ENCODE data around the gene IFIT2. TPM values are rescaled to one million over a fixed set of nuclear protein-coding genes. Genes with fewer than 3 reads are reported as not detected.
"Not testable (repeated sequence)": the region's sequence is repeated elsewhere in the genome, so short reads cannot be mapped to it uniquely, and the experiment has no call there.

IFIT2 gene
- total and polyA plus RNA-seq, 4 donors, result 9.1 to 16.3 (median 12.4) TPM

DNA sequence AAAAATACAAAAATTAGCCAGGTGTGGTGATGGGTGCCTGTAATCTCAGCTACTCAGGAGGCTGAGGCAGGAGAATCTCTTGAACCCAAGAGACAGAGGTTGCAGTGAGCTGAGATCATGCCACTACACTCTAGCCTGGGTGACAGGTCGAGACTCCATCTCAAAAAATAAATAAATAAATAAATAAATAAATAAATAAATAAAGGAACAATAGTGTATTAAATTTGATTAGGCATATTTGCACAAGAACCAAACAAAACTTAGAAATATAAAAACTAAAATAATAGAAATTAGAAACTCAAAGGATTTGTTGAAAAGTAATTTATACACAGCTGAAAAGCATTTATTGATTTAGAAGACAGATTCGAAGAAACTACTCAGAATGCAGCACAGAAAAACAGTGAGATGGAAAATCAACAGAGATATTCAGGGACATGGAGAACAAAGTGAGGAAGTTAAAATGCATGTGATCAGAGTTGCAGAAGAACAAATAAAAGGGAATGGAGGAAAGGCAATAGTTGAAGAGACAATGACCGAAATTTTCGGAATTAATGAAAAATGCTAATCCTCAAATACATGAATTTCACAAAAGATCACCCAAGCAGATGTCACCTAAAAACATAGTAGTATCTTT lies 43.6 kb downstream of the IFIT2 start:
- H3K36me3 ChIP-seq (ENCODE audit: control insufficient read depth, insufficient read depth, low read length), result no peaks in the 10 kb centered on the region
- DNase-seq (ENCODE audit: low read depth in 4 of 6, low spot score in 6 of 6), result no peak
- H3K4me1 ChIP-seq (ENCODE audit: control insufficient read depth, insufficient read depth, low read length), result peaks cover 11% of the 10 kb centered on the region
- H3K27me3 ChIP-seq (ENCODE audit: control insufficient read depth, insufficient read depth, low read length), result no peaks in the 10 kb centered on the region
- 80% methylated on average over 1 of the region's 4 CpGs for WGBS (ENCODE audit: insufficient coverage)
- no peak overlapping the region for H3K27ac ChIP-seq (ENCODE audit: low read depth, low read length)
- no peaks in the 10 kb centered on the region for H3K9me3 ChIP-seq (ENCODE audit: control insufficient read depth, insufficient read depth, low read length)
- H3K4me3 ChIP-seq (ENCODE audit: low read depth, low read length), result no peak overlapping the region

DNA sequence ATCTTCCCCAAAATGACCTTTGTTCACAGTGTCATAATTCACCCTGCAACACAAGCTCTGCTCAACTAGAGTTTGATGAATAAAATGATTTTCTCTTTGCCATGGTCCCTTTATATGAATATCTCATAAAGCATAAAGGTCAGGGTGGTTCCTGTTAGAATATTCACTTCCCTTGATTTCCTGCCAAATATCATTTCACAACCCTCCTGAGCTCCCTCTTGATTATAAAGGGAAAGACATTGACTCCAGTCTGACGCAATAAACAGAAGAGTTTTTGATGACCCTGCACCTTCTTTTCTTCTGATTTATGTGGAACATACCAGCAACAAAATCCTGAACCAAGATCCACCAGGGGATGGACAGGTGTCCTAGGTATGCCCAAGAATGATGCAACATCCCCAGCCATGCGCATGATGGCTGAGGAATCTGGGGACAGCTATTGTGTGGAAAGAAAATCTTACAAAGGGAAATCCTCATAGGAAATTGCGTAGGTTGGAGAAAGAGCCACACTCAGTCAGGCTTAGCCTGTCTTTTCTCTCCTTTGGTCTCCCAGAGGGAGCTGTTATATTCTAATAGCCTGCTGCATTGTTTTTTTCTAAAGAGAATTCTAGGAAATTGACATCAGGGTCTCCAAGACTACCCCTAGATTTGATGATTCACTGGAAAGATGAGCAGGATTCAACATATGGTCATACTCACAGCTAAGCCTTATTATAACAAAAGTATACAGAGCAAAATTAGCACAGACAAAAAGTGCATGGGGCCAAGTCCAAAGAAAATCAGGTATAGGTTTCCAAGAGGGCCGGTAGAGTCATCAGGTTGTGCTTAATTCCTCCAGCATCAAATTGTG lies 44.8 kb downstream of the IFIT2 start:
- Histone ChIP-seq H3K27me3 (ENCODE audit: control insufficient read depth, insufficient read depth, low read length) (no peaks in the 10 kb centered on the region), H3K36me3 (ENCODE audit: control insufficient read depth, insufficient read depth, low read length) (no peaks in the 10 kb centered on the region), H3K27ac (ENCODE audit: low read depth, low read length) (peak overlapping the region; percentile 36), H3K4me3 (ENCODE audit: low read depth, low read length) (no peak overlapping the region), H3K9me3 (ENCODE audit: control insufficient read depth, insufficient read depth, low read length) (no peaks in the 10 kb centered on the region), H3K4me1 (ENCODE audit: control insufficient read depth, insufficient read depth, low read length) (peaks cover 18% of the 10 kb centered on the region)
- 100% methylated on average over 2 of the region's 4 CpGs for WGBS (ENCODE audit: insufficient coverage)
- peak in 1 of 6 donors; percentile 23 for DNase-seq (ENCODE audit: low read depth in 4 of 6, low spot score in 6 of 6)

DNA sequence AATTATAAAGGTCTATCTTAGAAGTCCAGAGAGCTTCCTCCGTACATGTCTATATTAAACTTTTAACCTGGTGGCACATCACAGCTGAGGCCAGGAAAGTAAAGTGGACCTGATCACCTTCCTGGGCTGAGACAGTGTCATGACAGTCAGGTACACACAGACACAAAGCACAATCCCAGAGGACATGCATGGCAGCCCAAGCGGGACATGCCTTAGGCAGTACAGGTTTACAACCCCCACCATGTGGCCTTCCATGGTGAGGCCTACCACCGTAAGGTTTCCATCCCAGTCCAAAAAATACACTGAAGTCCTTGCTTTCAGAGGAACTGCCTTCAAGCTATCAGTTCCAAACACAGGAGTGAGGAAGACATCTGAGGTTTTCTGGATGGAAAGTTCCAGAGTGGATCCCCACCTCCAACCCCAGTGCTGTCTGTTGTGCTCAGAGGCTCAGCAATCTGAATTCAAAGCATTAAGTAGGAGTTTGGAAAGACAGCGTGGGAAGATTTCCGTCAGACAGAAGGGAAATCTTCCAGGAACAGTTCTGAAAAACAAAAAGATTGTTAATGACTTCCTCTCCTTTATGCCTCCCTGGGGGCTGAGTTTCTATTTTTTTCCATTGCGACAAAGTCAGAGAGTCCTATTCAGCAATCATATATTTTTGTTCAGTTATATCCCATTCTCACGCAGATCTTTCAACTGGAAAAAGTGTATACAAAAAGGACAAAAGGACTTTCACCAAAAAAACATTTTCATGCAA lies 46.0 kb downstream of the IFIT2 start:
- WGBS (ENCODE audit: insufficient coverage), result 82% methylated on average over 1 of the region's 7 CpGs
- H3K36me3 ChIP-seq (ENCODE audit: control insufficient read depth, insufficient read depth, low read length), result no peaks in the 10 kb centered on the region
- peaks cover 18% of the 10 kb centered on the region for H3K4me1 ChIP-seq (ENCODE audit: control insufficient read depth, insufficient read depth, low read length)
- DNase-seq (ENCODE audit: low read depth in 4 of 6, low spot score in 6 of 6), result peak in 3 of 6 donors; percentile 20 to 54 (median 46)
- no peak overlapping the region for H3K4me3 ChIP-seq (ENCODE audit: low read depth, low read length)
- no peaks in the 10 kb centered on the region for H3K27me3 ChIP-seq (ENCODE audit: control insufficient read depth, insufficient read depth, low read length)
- H3K27ac ChIP-seq (ENCODE audit: low read depth, low read length), result peak overlapping the region; percentile 49
- no peaks in the 10 kb centered on the region for H3K9me3 ChIP-seq (ENCODE audit: control insufficient read depth, insufficient read depth, low read length)

DNA sequence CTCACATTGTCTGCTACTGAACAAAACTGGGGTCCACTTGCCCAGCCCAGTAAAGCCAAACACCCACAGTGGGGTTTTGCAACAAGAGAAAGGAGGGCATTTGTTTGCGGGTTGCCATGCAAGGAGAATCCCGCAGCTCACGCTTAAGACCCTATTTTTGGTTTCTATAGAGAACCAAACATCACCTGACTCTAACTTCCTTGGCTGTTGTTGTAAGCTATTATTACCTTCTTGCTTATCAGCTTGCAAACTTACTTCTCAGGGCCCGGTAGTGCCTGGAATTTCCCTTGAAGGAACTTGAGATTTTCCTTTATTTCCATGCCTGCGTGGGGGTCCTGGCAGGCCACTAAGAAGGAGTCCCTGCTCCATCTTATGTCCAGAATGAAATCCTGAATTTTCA lies 46.6 kb downstream of the IFIT2 start:
- Histone ChIP-seq H3K36me3 (ENCODE audit: control insufficient read depth, insufficient read depth, low read length) (no peaks in the 10 kb centered on the region), H3K9me3 (ENCODE audit: control insufficient read depth, insufficient read depth, low read length) (no peaks in the 10 kb centered on the region), H3K4me1 (ENCODE audit: control insufficient read depth, insufficient read depth, low read length) (peaks cover 18% of the 10 kb centered on the region), H3K27me3 (ENCODE audit: control insufficient read depth, insufficient read depth, low read length) (no peaks in the 10 kb centered on the region), H3K27ac (ENCODE audit: low read depth, low read length) (peak overlapping the region; percentile 49), H3K4me3 (ENCODE audit: low read depth, low read length) (no peak overlapping the region)
- DNase-seq (ENCODE audit: low read depth in 4 of 6, low spot score in 6 of 6), result peak in 1 of 6 donors; percentile 18
- WGBS (ENCODE audit: insufficient coverage), result 64% methylated on average over 2 of the region's 5 CpGs

DNA sequence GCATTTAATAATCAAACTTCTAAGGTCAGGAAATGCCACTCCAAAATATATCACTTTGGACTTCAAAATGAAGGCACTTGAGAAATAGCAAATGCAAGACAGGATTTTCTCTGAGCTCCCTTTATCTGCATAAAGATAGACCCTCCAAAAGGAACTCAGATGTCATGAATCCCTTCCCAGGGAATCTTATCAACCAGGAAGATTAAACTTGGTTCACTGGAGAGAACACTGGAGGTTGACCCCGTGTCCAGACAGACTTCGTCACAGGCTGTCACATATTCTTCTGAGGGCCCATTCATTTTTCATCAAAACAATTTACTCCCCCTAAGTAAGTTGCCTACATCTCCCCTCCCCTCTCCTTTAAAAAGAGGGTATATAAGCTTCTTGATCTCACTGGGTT lies 47.1 kb downstream of the IFIT2 start:
- Histone ChIP-seq H3K27me3 (ENCODE audit: control insufficient read depth, insufficient read depth, low read length) (no peaks in the 10 kb centered on the region), H3K4me3 (ENCODE audit: low read depth, low read length) (no peak overlapping the region), H3K27ac (ENCODE audit: low read depth, low read length) (peak overlapping the region; percentile 49), H3K36me3 (ENCODE audit: control insufficient read depth, insufficient read depth, low read length) (no peaks in the 10 kb centered on the region), H3K9me3 (ENCODE audit: control insufficient read depth, insufficient read depth, low read length) (no peaks in the 10 kb centered on the region), H3K4me1 (ENCODE audit: control insufficient read depth, insufficient read depth, low read length) (peaks cover 18% of the 10 kb centered on the region)
- DNase-seq (ENCODE audit: low read depth in 4 of 6, low spot score in 6 of 6), result no peak
- WGBS (ENCODE audit: insufficient coverage), result no CpG with 5 or more reads among the region's 2 CpGs

DNA sequence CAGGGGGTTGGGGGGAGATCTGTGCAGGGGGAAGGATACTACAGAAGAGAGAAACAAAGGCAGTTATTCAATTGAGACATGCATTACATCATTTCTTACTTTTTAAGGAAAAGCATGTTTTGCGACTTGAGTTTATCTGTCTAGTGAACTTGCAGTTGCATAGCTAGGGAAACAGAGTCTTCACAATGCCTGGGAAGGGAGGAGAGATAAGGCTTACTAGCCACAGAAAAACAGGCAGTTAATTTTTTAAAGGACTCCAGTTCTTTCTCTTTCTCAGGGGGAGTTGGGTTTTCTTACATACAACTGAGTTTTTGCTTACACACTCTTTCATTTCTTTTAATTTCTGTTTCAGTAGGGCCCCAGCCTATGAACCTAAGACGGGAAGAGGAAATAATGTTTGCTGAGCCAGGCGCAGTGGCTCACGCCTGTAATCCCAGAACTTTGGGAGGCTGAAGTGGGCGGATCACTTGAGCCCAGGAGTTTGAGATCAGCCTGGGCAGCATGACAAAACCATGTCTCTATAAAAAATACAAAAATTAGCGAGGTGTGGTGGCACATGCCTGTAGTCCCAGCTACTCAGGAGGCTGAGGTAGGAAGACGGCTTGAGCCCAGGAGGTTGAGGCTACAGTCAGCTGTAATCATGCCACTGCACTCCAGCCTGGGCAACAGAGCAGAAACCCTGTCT lies 48.9 kb downstream of the IFIT2 start:
- not testable (repeated sequence) for H3K36me3 ChIP-seq (ENCODE audit: control insufficient read depth, insufficient read depth, low read length); H3K4me3 ChIP-seq (ENCODE audit: low read depth, low read length); DNase-seq (ENCODE audit: low read depth in 4 of 6, low spot score in 6 of 6); H3K9me3 ChIP-seq (ENCODE audit: control insufficient read depth, insufficient read depth, low read length); H3K27me3 ChIP-seq (ENCODE audit: control insufficient read depth, insufficient read depth, low read length)
- Histone ChIP-seq H3K27ac (ENCODE audit: low read depth, low read length) (peak overlapping the region; percentile 82), H3K4me1 (ENCODE audit: control insufficient read depth, insufficient read depth, low read length) (peaks cover 18% of the 10 kb centered on the region)
- 66% methylated on average over 5 of the region's 7 CpGs for WGBS (ENCODE audit: insufficient coverage)

DNA sequence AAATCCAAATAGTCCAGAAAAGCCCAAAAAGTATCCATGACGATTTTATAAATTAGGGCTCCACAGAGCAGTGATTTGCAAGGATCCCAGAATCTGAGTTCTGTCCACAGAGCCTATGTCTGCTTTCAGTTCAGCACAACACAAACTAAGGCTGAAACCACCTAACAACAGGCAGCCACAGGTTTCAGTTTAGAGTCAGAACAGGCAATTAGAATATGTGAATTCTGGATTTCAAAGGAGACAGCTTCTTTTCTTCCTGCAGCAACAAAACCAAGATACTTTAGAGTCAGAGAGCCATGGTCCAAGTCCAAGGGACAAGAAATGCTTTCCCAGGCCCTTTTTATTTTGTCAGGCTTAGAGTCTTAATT lies 49.5 kb downstream of the IFIT2 start:
- WGBS (ENCODE audit: insufficient coverage), result 80% methylated on average over 1 of the region's 1 CpG
- no peak overlapping the region for H3K4me3 ChIP-seq (ENCODE audit: low read depth, low read length)

DNA sequence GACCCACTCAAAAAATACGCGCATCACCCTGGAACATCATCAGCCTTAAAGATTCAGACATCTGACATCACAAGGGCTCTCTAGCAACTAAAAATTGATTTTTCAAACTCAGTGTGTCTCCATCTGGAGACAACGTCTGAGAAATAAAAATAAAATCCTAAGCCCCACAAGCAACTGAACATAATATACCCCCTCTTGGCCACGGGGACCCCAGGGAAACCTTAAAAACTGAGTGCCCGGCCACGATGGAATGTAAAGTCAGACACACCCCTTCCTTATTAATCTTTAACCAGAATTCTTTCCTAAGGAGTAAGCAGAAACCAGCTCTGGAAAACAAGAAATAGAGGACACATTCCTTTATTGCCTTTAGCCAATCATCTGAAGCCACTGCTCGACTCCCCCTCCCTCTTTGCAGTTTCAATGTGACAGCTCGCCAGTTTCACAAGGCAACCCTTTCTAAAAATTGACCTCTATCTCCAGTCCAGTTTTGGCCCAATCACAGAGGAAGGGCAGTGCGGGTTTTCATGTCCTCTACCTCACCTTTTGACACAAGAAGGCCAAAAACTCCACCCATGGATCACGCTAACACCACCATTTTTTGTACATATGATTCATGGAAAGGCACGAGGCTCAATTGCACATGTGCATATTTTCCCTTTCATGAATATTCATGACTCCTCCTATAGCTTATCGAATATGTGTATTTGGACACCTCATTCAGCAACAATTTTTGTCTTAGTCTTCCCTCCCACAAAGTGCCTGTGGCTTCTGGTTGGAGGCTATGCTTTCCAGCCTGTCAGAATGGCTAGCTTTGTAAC lies 50.1 kb downstream of the IFIT2 start:
- 47% methylated on average over 12 of the region's 12 CpGs for whole genome bisulfite sequencing (ENCODE audit: insufficient coverage)
- H3K27ac ChIP-seq (ENCODE audit: low read depth, low read length), result peak overlapping the region; percentile 82

More for the DNA sequence above, 49.5 kb downstream of the IFIT2 start:
- Histone ChIP-seq H3K4me1 (ENCODE audit: control insufficient read depth, insufficient read depth, low read length) (peaks cover 18% of the 10 kb centered on the region), H3K27me3 (ENCODE audit: control insufficient read depth, insufficient read depth, low read length) (no peaks in the 10 kb centered on the region), H3K27ac (ENCODE audit: low read depth, low read length) (peak overlapping the region; percentile 82), H3K36me3 (ENCODE audit: control insufficient read depth, insufficient read depth, low read length) (no peaks in the 10 kb centered on the region), H3K9me3 (ENCODE audit: control insufficient read depth, insufficient read depth, low read length) (no peaks in the 10 kb centered on the region)
- DNase-seq (ENCODE audit: low read depth in 4 of 6, low spot score in 6 of 6), result peak in 1 of 6 donors; percentile 40

More for the DNA sequence above, 50.1 kb downstream of the IFIT2 start:
- no peak overlapping the region for H3K4me3 ChIP-seq (ENCODE audit: low read depth, low read length)
- peaks cover 18% of the 10 kb centered on the region for H3K4me1 ChIP-seq (ENCODE audit: control insufficient read depth, insufficient read depth, low read length)
- no peaks in the 10 kb centered on the region for H3K36me3 ChIP-seq (ENCODE audit: control insufficient read depth, insufficient read depth, low read length)
- H3K27me3 ChIP-seq (ENCODE audit: control insufficient read depth, insufficient read depth, low read length), result no peaks in the 10 kb centered on the region
- H3K9me3 ChIP-seq (ENCODE audit: control insufficient read depth, insufficient read depth, low read length), result no peaks in the 10 kb centered on the region
- peak in 2 of 6 donors; percentile 51 to 59 for DNase-seq (ENCODE audit: low read depth in 4 of 6, low spot score in 6 of 6)
